GM10248 (cell line): ENCODE data around the gene ACAA1.

ENCODE experiments used
- CTCF ChIA-PET: fragments of 300-600 bp; sonication (Branson Sonifier 250); formaldehyde crosslinking; extraction: SDS; loops from one replicate; lab custom pipeline; 2021; ENCODE audit warnings: antibody characterized with exemption; lab: Yijun Ruan, JAX
- POLR2A ChIA-PET: fragments of 350-650 bp; sonication (Branson Sonifier 250); formaldehyde crosslinking; extraction: SDS; loops from one replicate; lab custom pipeline; 2020; ENCODE audit warnings: antibody characterized with exemption; lab: Yijun Ruan, JAX
- DNase-seq: peaks from one replicate; pipeline ENCODE4 v3.0.0; 2012; ENCODE audit errors: extremely low spot score
- TF ChIP-seq, protein P1 (sequence below): IDR thresholded peaks from 2 replicates; pipeline ENCODE4 v1.5.1; 2012; ENCODE audit warnings: mild to moderate bottlenecking, low read depth; ENCODE audit errors: extremely low read depth, missing control alignments, control extremely low read depth

The ACAA1 gene

DNA sequence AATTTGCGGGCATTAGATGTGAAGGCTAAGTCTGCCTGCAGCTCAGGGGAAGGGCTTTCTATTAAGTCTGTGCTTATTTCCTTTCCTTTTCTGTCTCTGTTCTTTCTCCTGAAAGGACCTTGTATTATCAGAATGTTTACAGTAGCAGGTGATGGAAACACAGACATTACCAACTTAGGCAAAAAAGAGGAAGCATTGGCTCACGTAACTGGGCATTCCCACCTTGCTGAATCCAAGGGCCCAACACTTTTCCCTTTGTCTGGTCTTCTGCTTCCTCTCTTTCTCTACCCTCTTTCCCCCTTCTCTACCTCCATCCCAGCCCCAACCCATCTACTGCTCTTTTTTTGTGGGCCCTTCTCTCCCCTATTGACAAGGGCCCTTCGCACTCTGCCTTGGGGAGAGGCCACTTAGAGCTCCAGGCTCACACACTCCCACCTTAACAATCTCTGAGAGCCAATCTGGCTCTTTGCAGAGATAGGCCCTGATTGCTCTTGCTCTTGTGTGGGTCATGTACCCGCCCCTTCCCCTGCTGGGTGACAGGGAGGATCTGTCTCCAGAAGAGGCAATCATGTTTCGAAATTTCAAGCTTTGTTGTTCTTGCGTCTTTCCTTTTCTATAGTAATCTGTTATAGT, 35.0 kb downstream of the ACAA1 start:
- POLR2A ChIA-PET, result no interaction called here
- CTCF ChIA-PET, result interaction anchor here (2.0 to 2.4 kb wide), 2 partner anchors 16 to 378 kb away, joined by 4 to 13 read pairs; no protein-coding TSS in a partner anchor
- no peak for DNase-seq
- TF ChIP-seq, protein P1, sequence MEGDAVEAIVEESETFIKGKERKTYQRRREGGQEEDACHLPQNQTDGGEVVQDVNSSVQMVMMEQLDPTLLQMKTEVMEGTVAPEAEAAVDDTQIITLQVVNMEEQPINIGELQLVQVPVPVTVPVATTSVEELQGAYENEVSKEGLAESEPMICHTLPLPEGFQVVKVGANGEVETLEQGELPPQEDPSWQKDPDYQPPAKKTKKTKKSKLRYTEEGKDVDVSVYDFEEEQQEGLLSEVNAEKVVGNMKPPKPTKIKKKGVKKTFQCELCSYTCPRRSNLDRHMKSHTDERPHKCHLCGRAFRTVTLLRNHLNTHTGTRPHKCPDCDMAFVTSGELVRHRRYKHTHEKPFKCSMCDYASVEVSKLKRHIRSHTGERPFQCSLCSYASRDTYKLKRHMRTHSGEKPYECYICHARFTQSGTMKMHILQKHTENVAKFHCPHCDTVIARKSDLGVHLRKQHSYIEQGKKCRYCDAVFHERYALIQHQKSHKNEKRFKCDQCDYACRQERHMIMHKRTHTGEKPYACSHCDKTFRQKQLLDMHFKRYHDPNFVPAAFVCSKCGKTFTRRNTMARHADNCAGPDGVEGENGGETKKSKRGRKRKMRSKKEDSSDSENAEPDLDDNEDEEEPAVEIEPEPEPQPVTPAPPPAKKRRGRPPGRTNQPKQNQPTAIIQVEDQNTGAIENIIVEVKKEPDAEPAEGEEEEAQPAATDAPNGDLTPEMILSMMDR, result no peak

DNA sequence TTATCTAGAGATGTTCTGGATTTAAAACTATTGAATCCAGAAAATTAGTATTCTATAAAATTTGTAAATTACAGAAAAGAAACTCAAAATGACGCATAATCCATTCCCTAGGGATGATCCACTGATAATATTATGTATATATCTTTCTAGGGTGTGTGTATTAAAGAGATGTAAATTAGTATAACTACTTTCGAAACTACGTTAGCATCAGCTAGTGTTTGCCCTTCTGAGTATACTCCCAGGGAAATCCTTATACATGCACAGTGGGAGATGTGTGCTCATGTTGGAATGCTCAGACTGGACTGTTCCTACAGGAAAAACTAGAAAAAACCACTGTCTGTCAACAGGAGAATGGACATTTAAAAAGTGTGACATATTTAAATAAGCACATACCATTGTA, 36.4 kb downstream of the ACAA1 start:
- DNase-seq, result no peak
- TF ChIP-seq, protein P1, result no peak
- CTCF ChIA-PET, result interaction anchor here (0.9 kb wide), 1 partner anchor 17 kb away, joined by 3 read pairs; no protein-coding TSS in a partner anchor
- POLR2A ChIA-PET, result no interaction called here

DNA sequence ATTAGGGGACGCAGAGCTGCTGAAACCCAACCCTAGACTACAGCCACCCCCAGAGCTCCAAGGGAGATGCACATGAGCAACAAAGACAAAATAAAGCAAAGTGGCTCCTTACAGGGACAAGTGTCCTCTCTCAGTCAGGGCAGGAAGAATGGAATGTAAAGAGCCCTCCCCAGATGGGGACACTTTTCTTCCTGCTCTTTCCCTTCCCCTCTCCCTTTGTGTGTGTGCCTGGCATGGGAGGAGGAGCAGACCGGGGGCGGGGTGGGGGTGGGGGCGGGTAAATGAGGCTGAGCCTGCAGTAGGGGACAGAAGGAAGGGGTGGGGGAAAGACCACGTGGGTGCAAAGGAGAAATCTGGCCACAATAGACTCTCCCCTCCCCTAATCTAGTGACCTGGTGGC, 37.4 kb downstream of the ACAA1 start:
- TF ChIP-seq, protein P1, result no peak
- DNase-seq, result no peak
- POLR2A ChIA-PET, result no interaction called here
- CTCF ChIA-PET, result interaction anchor here (0.6 to 0.9 kb wide), 2 partner anchors 8 to 18 kb away, joined by 3 read pairs; no protein-coding TSS in a partner anchor

DNA sequence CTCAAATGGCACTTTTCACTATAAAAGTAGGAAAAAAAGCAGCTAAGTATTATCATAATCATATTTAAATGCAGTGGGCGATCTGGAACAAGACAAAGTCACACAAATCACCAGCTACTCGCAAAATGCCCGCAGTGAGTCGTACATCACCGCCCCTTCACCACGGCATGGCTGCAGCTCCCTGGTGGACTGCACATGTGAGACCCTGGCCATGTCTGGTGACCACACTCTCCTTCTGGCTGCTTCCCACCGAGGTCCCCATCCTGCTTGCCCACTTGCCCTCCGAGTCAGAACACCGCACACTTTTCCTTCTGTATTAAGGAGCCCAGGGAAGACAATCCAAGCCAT, 38.6 kb downstream of the ACAA1 start:
- TF ChIP-seq, protein P1, result no peak
- CTCF ChIA-PET, result interaction anchor here (1.0 to 1.2 kb wide), 2 partner anchors 10 to 13 kb away, joined by 3 read pairs; no protein-coding TSS in a partner anchor
- DNase-seq, result no peak
- POLR2A ChIA-PET, result no interaction called here

DNA sequence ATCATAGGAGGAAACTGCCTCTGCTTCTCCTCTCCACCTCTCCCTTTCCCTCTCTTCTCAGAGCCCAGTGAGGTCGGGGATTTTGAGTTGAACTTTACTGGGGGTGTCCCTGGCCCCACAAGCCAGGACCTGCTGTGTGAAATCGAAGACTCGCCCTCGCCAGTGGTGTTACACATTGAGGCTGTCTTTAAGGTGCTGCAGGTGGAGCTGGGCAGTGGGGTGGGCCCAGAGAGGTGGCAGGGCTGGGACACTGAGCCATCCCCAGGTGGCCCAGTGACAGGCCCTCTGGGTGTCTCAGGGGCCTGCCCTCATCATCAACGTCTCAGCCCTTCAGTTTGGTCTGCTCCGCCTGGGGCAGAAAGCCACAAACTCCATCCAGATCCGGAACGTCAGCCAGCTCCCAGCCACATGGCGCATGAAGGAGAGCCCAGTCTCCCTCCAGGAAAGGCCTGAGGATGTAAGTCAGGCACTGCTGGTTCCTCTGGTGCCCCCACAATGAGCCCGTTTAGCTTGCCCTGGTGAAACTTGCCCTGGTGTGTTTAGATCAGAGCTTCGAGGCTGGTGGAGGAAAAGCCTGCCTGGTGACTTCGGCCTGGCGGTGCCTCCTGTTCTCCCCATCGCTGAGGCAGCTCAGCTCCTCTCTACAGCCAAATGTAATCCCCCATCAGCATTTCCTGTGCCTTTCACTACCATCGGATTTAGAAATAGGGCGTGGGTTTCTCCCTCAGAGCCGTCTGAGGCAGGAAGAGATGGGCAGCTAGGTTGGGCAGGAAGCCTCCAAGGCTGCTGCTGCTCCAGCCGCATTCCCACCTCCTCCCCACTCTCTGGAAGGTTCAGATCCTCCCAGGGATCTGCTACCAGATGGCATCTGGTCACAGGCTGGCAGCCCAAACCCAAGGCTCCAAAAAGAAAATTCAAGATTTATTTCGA, 39.2 kb downstream of the ACAA1 start:
- ChIA-PET CTCF (interaction anchor here (1.0 to 1.2 kb wide), 2 partner anchors 11 to 13 kb away, joined by 3 read pairs; no protein-coding TSS in a partner anchor), POLR2A (no interaction called here)
- TF ChIP-seq, protein P1, result no peak
- DNase-seq, result no peak
